GM18511 (cell line): Measurements from ENCODE around the gene TMEM44.
"Not testable (repeated sequence)": the region's sequence is repeated elsewhere in the genome, so short reads cannot be mapped to it uniquely, and the experiment has no call there.

ENCODE experiments used
- ATAC-seq: cut with Tn5 transposase; IDR thresholded peaks from one replicate; pipeline ENCODE4 v1.9.1; 2021; ENCODE audit warnings: mild to moderate bottlenecking, moderate library complexity; ENCODE audit not compliant: unreplicated experiment

Gene TMEM44

DNA sequence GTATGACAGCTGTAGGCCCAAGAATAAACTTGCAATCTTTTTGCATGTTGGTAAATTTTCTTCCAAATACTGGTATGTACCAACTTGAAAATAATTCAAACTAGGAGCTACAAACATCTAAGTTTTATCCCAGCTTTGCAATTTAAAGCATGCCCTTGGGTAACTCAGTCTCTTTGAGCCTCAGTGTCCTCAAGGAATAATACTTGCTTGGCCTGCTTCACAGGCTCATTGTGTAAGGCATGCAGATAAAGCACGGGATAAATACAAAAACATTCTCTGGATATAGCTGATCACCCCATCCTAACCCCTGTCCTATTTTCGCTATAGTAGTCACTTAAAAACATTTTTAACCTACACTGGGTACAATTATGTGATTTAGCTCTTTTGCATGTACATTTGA, 9.6 kb upstream of the TMEM44 start:
- ATAC-seq, result no peak

DNA sequence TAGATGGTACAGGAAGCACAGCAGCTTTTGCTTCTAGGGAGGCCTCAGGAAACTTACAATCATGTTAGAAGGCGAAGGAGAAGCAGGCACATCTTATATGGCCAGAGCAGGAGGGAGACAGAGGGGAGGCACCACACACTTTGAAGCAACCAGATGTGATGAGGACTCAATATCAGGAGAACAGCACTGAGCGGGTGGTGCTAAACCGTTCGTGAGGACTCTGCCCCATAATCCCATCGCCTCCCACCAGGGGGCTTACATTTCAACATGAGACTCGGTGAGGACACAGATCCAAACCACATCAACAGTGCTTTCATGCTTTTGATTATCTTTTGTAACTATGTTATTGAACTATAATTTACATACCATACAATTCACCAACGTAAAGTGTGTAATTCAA, 7.6 kb upstream of the TMEM44 start:
- no peak for ATAC-seq

DNA sequence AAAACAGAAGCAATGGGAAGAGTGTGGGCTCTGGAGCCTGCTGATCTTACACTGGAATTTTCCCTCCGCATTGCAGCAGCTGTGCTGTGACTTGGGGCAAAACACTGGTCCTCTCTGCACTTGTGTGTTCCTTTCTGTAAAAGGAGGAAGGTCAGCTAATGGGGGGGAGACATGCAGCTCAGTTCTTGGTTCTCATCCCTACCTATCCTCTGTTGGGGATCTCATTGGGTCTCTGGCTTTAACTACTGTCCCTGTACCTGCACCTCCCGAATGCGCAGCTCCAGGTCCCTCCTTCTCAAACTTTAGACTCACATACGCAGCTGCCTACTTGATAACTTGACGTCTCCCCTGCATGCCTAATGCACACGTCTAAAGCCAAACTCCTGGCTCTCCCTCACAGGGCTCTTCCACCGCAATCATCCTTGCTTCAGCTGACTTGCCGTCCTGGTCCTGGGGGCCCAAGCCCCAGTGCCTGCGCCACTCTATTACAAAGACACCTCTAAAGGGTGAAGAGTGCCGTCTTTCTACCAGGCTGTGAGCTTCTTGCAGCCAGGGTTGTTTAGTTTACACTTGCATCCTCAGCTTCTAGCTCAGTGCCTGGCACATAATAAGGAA, 5.9 kb upstream of the TMEM44 start:
- ATAC-seq, result no peak

DNA sequence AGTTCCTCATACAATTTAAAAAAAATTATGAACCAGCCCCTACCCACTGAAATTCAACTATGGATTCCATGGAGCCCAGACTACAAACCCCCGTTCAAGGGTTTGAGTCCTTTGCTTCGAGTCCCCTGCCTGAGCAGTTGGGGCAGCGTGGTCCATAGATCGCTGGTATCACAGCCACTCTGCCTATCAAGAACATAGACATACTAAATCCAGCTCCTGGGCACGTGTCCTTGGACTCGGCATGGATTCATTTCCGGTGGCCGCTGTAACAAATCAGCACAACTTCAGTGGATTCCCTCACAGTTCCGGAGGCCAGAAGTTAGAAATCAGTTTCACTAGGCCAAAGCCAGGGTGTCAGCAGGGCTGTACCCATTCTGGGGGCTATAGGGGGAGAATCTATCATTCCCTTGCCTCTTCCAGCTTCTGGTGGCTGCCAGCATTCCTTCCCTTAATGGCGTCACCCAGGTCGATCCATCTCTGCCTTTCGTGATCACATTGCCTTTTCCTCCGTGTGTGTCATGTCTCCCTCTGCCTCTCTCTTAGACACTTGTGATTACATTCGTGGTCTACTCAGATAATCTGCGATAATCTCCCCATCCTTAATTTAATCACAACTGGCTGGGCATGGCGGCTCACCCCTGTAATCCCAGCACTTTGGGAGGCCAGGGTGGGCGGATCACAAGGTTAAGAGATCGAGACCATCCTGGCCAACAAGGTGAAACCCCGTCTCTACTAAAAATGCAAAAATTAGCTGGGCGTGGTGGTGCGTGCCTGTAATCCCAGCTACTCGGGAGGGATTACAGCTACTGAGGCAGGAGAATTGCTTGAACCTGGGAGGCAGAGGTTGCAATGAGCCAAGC, 4.6 kb upstream of the TMEM44 start:
- ATAC-seq, result no peak

DNA sequence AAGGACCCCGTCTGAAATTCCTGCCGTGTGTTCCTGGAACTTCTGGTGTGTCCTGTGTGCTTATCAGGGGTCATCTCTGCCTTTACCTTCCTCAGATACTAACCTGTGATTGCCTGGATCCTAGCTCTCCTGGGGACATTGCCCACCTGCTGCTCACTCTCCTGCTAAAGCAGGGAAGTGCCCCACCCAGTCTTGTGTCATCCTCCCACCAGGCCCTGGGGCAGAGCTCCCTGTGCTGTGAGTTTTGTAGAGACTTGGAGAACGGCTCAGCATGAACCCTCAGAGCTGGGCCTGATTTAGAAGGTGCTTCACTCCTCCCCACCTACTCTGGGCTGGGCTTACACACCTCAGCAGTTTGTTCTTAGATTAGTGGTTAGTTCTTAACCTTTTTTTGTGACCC, 3.8 kb upstream of the TMEM44 start:
- no peak for ATAC-seq

DNA sequence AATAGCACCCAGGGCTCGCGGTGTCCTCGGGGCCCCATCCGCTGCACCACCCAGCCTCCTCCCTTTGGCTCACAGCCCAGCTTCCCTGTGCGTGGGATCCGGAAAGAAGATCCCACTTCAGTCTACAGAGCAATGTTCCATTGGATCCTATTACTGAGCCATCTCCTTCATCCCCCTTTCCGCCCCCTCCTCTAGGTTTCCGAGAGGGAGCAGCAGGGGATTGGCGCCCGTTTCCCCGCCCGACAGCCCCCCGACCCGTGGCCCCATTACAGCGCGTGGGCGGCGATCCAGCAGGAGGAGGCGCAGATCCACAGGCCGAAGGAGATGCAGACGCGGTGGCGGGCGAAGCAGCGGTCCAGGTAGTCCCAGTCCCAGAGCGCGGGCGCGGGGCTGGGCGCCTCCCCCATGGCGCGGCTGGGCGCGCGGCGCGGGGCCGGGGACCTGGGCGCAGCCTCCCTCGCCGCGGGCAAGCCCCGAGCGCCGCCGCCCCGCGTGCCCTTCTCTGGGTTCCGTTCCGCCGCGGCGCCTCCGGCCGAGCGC, 340 bp downstream of the TMEM44 start:
- ATAC-seq, result peak; percentile 70

DNA sequence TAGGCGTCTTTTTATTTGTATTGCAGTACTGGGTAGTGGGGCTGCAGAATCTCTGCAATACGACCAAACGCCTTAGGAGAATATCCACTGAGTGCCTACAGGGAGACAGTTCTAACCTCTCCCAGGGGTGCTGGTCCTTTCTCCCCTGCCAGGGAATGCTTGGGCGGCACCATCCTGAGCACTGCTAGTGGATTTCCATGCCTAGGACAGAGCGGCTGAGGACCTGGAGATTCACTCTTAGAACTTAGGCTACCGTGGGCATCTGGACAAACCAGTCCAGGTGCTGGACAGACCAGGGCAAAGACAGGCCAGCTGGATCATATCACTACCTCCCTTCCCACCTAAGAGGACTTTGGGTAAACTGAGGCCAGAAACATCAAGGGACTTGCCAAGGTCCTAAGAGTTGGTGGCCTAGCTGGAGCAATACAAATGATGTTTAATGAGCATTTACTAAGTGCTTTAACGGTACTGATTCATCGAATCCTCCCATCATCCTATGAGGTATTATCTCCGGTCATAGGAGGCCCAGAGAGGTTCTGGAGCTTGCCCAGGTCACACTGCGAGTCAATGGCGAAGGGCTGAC, 902 bp downstream of the TMEM44 start:
- ATAC-seq, result no peak

DNA sequence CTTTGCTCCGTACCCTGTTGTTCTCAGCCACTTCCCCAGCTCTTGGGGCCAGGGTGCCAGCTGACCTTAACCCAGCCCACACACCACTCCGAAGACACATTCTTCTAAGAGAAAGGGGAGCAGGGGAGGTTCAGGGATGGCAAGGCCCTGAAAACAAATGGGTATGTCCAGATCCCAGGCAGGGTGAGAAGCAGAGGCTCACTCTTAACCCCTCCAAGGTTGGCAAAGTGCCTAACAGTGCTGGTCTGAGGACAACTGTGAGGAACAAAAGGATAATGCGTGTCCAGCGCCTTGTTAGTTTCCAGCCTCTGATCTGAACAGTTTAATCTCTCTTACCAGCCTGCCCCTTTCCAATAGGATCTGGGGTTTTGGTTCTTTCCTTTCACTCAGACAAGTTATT, 1.5 kb downstream of the TMEM44 start:
- no peak for ATAC-seq

DNA sequence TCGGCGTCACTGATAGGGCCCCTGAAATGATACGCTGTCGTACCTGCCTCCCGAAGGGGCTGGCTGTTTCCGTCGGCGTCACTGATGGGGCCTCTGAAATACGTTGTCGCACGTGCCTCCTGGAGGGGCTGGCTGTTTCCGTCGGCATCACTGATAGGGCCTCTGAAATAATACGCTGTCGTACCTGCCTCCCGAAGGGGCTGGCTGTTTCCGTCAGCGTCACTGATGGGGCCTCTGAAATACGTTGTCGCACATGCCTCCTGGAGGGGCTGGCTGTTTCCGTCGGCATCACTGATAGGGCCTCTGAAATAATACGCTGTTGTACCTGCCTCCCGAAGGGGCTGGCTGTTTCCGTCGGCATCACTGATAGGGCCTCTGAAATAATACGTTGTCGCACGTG, 2.5 kb downstream of the TMEM44 start:
- not testable (repeated sequence) for ATAC-seq

DNA sequence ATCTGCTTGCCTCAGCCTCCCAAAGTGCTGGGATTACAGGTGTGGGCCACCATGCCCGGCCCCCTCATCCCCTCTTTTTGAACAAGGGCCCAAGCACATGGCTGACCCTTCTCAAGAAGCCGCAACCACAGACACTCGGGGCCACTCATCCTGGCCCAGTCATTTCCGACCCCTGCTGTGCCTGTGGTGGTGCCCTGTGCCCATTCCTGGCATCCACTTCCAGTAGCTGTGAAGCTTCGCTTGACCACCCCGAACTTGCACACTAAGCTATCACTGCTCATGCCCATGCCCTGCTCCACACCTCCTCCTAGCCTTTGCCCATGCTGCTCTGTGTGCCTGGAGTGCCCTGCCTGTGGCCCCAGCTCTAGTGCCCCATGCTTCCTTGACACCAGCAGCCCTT, 8.3 kb downstream of the TMEM44 start:
- no peak for ATAC-seq

DNA sequence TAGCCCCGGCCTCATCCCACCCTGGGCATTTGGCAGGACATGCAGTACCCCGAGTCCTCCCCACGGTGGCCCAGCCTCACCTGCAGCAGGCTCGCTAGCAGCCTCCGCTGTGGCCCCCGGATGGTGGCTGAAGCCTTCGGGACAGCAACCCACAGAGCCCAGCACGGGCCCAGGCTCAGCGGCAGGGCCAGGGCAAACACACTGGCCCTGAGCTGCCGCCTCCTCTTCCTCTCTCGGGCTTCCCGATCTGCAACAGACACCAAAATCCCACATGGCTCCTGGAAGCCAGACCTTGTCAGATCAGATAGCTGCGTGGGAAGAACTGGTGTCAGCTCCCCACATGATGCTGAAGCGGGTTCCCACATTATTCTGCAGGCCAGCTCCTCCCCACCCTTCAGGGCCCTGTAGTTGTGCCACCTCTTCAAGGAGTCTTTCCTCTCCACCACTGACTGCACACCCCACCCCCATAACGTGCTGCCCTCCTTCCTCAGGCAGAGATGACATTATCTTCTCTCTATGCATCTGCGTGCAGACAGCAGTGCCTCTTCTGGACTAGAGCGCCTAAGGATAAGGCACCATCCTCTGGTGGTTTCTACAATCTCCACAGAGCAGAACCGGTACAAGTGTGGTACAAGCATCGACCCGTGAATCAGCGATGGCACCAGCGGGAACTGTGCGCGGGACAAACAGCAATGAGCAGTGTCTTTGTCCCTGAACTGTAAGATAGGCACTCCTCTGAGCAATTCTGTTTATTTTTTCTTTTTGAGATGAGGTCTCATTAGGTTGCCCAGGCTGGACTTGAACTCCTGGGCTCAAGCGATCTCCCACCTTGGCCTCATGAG, 9.5 kb downstream of the TMEM44 start:
- ATAC-seq, result no peak

DNA sequence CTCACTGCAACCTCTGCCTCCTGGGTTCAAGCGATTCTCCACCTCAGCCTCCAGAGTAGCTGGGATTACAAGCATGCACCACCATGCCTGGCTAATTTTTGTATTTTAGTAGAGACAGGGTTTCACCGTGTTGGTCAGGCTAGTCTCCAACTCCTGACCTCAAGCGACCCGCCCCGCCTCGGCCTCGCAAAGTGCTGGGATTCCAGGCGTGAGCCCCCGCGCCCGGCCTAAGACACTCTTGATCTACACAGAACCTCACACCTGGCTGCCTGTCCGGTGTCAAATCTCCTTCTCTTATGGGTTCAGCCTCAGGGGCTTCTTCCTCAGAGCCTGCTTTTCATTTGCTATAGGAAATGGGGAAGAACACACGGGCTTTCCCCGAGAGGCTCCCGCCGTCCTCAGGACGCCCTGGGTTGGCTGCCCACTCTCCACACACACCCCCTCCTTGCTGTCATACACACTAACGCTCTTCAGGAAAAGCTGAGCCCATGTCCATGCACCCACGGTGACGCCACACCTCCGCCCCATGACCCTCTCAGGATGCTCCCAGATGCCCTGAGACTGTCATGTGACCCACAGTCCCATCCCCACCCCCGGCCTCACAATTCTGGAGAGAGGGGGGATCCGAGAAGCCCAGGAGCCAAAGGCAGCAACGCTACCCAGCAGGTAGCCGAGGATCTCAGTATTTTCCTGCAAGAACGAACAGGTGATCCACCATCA, 10.4 kb downstream of the TMEM44 start:
- no peak for ATAC-seq

DNA sequence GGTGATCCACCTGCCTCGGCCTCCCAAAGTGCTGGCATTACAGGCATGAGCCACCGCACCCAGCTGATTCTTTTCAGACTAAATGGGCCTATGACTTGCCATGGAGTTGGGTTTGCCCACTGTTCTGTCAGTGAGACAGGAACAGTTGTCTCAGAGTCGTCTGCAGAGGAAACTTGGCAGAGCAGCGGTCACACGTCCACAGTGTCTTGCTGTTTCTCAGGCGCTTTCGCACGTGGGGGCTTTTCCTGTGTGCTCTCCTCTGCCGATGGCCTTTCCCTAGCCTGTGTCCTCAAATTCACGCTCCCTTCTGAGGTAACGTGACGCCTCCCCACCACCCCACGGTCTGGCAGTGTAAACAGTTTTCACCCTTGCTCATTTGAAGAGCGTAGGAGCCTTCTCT, 11.3 kb downstream of the TMEM44 start:
- no peak for ATAC-seq

DNA sequence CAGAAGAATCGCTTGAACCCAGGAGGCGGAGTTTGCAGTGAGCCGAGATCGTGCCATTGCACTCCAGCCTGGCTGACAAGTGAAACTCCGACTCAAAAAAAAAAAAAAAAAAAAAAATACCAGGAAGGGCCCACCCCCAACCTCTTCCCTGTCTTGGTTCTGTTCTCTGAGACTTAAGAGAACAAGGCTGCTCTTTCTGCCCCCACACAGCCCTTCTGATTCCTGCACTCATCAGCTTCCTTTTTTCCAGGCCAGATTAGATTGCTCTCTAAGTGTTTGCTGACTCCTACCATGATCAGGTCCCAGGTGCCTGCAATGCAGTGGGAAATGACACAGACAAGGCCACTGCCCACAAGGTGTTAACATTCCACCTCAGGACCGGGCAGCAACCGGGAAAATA, 13.0 kb downstream of the TMEM44 start:
- no peak for ATAC-seq

DNA sequence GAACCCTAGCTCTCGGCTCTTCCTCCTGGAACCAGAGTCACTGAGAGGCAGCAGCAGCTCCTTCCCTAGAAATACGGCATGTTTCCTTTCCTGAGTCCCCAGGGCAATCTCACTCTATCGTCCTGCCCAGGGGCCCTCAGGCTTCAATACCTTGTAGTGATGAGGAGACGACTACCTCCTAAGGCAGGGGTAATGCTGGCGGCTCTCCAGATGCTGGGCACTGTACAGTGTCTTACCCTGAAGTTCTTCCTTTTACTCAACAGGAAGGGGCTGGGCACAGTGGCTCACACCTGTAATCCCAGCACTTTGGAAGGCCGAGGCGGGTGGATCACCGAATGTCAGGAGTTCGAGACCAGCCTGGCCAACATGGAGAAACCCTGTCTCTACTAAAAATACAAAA, 13.5 kb downstream of the TMEM44 start:
- ATAC-seq, result no peak

DNA sequence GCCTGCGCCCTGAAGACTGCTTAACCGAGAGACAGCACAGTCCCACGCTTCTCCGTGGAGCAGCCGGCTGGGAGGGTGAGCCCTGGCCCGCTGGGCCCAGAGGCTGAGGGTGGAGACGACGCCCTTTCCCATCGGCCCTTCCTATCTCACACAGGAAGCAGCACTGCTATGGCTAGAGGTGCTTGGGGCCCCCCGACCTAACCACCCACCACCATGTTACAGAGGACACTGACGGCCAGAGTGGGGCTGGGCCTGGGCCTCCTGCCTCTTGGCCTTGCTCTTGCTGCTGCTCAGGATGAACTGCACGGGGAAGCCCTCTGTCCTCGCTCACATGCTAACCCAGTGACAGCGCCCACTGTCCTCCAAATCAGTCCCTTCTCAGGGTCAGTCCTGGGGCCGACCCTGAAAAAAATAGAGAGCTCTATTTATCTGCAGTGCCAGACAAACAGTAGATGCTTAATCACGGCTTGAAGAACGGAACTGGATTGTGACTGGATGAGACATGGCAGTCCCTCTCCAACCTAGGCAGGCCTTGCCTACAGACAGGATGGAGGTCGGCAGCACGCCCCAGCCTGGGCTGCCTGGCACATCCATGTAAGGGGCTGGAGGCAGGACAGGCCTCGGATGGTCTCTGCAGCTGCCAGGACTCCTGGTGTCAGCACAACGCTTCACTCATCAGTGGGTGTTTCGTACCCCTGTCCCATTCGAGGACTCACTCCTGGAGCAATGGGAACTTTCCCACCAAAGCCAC, 14.2 kb downstream of the TMEM44 start:
- no peak for ATAC-seq

DNA sequence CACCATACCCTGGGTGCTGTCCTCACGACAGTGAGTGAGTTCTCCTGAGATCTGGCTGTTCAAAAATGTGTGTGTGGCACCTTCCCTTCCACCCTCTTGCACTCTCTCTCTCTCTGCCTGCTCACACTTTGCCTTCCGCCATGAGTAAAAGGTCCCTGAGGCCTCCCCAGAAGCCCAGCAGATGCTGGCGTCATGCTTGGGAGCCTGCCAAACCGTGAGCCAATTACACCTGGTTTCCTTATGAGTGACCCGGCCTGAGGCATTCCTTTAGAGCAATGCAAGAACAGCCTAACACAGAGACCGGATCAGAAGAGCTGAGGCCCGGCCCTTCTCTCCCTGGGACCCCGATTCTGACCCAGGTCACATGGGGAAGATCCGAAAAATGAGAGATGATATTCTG, 15.4 kb downstream of the TMEM44 start:
- ATAC-seq, result no peak

DNA sequence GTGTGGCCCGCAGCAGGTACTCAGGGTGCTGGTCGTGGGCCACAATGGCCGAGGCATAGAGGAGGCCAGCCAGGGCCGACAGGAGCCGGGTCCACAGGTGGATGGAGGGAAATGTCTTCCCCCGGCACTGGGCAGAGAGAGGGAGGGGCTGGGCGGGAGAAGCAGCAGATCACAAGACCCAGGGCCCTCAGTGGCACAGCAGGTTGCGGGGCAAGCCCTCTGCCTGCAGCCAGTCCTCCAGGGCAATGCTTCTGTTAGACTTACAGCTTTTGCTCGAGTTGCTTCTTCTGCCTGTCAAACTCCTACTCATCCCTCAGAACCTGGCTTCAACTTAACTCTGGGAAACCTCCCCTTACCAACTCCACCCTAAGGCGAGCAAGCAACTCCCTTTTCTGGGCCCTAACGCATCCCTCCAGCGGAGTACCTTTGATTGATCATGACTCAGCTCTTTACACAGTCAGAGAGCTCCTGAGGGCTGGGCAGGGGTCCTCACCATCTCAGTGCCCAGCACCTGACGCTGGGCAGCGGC, 16.0 kb downstream of the TMEM44 start:
- ATAC-seq, result no peak

DNA sequence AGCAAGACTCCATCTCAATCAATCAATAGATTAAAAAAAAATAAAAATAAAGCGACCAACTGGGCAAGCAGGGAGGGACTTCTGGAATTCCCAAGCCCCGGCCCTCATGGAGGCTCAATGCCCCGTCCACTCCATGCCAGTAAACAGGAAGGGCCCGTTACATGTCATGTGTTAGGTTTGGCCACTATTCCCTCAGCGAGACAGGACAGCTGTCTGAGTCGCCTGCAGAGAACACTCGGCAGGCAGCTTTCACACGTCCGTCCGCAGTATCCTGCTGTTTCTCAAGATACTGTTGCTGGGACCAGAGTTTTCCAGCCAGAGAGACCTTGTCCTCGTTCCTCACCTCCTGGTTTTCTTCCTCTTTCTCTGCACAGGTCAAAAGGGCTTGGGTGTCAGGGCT, 18.0 kb downstream of the TMEM44 start:
- no peak for ATAC-seq

DNA sequence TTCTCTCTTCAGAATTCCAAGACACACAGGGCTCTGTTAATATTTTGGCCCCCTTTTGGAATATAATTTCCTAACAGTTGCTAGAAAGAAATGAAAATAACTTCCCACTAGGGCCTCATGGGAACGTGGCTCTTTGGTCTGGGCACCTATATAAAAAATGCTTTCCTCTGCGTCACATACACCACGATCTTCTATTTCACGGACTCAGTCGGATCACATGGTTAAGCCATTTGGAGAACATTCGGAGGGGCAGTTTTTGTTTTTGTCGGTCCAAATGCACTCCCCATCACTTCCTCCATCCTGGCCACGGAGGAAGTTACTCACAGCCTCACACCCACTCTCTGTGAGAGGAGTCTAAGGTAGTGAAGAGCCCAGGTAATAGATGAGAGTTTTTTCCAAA, 21.0 kb downstream of the TMEM44 start:
- no peak for ATAC-seq
